Ovary (tissue), 3 donors: ENCODE measurements around the gene UST.

ENCODE experiments used
- EP300 ChIP-seq: sonication (generic); formaldehyde crosslinking; IDR thresholded peaks from one replicate; pipeline ENCODE4 v1.6.1; 2017; ENCODE audit warnings: antibody characterized with exemption
- POLR2A ChIP-seq: fragments of 450-650 bp; IDR thresholded peaks from one replicate; pipeline ENCODE4 v1.6.1; 2017; ENCODE audit warnings: antibody characterized with exemption, mild to moderate bottlenecking, moderate library complexity
- TF ChIP-seq, protein P1 (sequence below), 3 donors: fragments of 450-650 bp in 2 of 3; fragments of 200-600 bp in 1 of 3; IDR thresholded peaks; one replicate each; pipeline versions ENCODE4 v1.5.1 to v1.8.0; 2016 to 2022; ENCODE audit warnings: antibody characterized with exemption in 3 of 3, mild to moderate bottlenecking in 1 of 3
- donor health status: DM: no; HTN: no; CAD: no.

GRCh38 chr6:148700741-148701311 is 46.0 kb upstream of the UST start:
- TF ChIP-seq POLR2A (no peak), EP300 (no peak)
- TF ChIP-seq, protein P1, sequence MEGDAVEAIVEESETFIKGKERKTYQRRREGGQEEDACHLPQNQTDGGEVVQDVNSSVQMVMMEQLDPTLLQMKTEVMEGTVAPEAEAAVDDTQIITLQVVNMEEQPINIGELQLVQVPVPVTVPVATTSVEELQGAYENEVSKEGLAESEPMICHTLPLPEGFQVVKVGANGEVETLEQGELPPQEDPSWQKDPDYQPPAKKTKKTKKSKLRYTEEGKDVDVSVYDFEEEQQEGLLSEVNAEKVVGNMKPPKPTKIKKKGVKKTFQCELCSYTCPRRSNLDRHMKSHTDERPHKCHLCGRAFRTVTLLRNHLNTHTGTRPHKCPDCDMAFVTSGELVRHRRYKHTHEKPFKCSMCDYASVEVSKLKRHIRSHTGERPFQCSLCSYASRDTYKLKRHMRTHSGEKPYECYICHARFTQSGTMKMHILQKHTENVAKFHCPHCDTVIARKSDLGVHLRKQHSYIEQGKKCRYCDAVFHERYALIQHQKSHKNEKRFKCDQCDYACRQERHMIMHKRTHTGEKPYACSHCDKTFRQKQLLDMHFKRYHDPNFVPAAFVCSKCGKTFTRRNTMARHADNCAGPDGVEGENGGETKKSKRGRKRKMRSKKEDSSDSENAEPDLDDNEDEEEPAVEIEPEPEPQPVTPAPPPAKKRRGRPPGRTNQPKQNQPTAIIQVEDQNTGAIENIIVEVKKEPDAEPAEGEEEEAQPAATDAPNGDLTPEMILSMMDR (IDR thresholded peaks at IDR 0.05), result no peak
